AG04449 (cell line): ENCODE measurements around the gene CCZ1.
"Not testable (repeated sequence)": the region's sequence is repeated elsewhere in the genome, so short reads cannot be mapped to it uniquely, and the experiment has no call there.

Experiments
- CTCF ChIA-PET: fragments of 350-600 bp; formaldehyde crosslinking; extraction: SDS; loops from one replicate; lab custom pipeline; 2021; ENCODE audit warnings: antibody characterized with exemption; lab: Yijun Ruan, JAX
- POLR2A ChIA-PET: fragments of 400-600, 350-600 bp; formaldehyde crosslinking; extraction: SDS; loops from one replicate; lab custom pipeline; 2020; ENCODE audit warnings: antibody characterized with exemption, inconsistent platforms; lab: Yijun Ruan, JAX
- DNase-seq: peaks from one replicate; pipeline ENCODE4 v3.0.0-alpha.2; 2010; ENCODE audit warnings: low read depth, low spot score
- H3K4me3 ChIP-seq: 2 replicates; pipeline ENCODE4 v1.5.1; 2011; ENCODE audit warnings: low read depth, mild to moderate bottlenecking, control low read depth, low read length
- CTCF ChIP-seq: IDR thresholded peaks from one replicate; pipeline ENCODE4 v1.5.1; 2011; ENCODE audit warnings: mild to moderate bottlenecking, moderate library complexity, low read length, control low read depth, inconsistent platforms; ENCODE audit not compliant: insufficient read depth; ENCODE audit errors: missing control alignments

The CCZ1 gene

GRCh38 chr7:5898480-5899224 is at the start of gene CCZ1:
TSS of gene CCZ1 (plus strand) at chr7:5898733. CDS start at chr7:5898800, 67 bp downstream.
- CTCF ChIA-PET, DNase-seq, POLR2A ChIA-PET: not testable (repeated sequence)
- H3K4me3 ChIP-seq: peak within 1 kb of the TSS; percentile 50
- TF ChIP-seq CTCF: peak; percentile 19

GRCh38 chr7:5850944-5851343 is 47.6 kb upstream of the CCZ1 start:
- H3K4me3 ChIP-seq: no peak overlapping the region
- ChIA-PET CTCF (interaction anchor here (1.0 kb wide), 1 partner anchor 13 kb away, joined by 3 read pairs; no protein-coding TSS in a partner anchor), POLR2A (no interaction called here)
- no peak for TF ChIP-seq CTCF
- DNase-seq: no peak

- ChIA-PET POLR2A (no interaction called here), CTCF (no interaction called here)
- no peak for DNase-seq
- no peak for TF ChIP-seq CTCF
- no peak overlapping the region for H3K4me3 ChIP-seq
Measured at GRCh38 chr7:5854738-5855137, 43.8 kb upstream of the CCZ1 start.

GRCh38 chr7:5857041-5857575 is 41.4 kb upstream of the CCZ1 start:
- ChIA-PET CTCF (interaction anchor here (0.7 to 2.3 kb wide), 11 partner anchors 11 to 466 kb away, joined by 3 to 16 read pairs (median 5); partner anchors contain the start of genes AIMP2 and PMS2), POLR2A (interaction anchor here (0.6 to 0.7 kb wide), 2 partner anchors 140 to 278 kb away, joined by 3 to 4 read pairs; no protein-coding TSS in a partner anchor)
- not testable (repeated sequence) for H3K4me3 ChIP-seq, DNase-seq

- H3K4me3 ChIP-seq, DNase-seq, POLR2A ChIA-PET, CTCF ChIA-PET: not testable (repeated sequence)
Measured at GRCh38 chr7:5858494-5858893, 40.0 kb upstream of the CCZ1 start.

GRCh38 chr7:5861281-5861680 is 37.3 kb upstream of the CCZ1 start:
- H3K4me3 ChIP-seq, DNase-seq, POLR2A ChIA-PET, CTCF ChIA-PET: not testable (repeated sequence)

- DNase-seq, H3K4me3 ChIP-seq, POLR2A ChIA-PET, CTCF ChIA-PET: not testable (repeated sequence)
Measured at GRCh38 chr7:5862753-5863366, 35.7 kb upstream of the CCZ1 start.

GRCh38 chr7:5865279-5865931 is 33.1 kb upstream of the CCZ1 start:
- POLR2A ChIA-PET, CTCF ChIA-PET, DNase-seq, H3K4me3 ChIP-seq: not testable (repeated sequence)
